C4-2B (cell line): Measurements from ENCODE around the gene BECN2.

Experiments used
- H3K27ac ChIP-seq: fragments of 450-650 bp; 2 replicates; pipeline ENCODE4 v1.5.1; 2017
- ZFX ChIP-seq: fragments of 450-650 bp; IDR thresholded peaks from 2 replicates; pipeline ENCODE4 v1.6.1; 2017
- TF ChIP-seq, protein P1 (sequence below): fragments of 450-650 bp; conservative IDR thresholded peaks from 2 replicates; pipeline ENCODE4 v1.5.1; 2017; ENCODE audit warnings: mild to moderate bottlenecking

Gene BECN2

GRCh38 chr1:242006976-242007375, 49.4 kb downstream of the BECN2 start:
- no peak overlapping the region for H3K27ac ChIP-seq
- TF ChIP-seq, protein P1, sequence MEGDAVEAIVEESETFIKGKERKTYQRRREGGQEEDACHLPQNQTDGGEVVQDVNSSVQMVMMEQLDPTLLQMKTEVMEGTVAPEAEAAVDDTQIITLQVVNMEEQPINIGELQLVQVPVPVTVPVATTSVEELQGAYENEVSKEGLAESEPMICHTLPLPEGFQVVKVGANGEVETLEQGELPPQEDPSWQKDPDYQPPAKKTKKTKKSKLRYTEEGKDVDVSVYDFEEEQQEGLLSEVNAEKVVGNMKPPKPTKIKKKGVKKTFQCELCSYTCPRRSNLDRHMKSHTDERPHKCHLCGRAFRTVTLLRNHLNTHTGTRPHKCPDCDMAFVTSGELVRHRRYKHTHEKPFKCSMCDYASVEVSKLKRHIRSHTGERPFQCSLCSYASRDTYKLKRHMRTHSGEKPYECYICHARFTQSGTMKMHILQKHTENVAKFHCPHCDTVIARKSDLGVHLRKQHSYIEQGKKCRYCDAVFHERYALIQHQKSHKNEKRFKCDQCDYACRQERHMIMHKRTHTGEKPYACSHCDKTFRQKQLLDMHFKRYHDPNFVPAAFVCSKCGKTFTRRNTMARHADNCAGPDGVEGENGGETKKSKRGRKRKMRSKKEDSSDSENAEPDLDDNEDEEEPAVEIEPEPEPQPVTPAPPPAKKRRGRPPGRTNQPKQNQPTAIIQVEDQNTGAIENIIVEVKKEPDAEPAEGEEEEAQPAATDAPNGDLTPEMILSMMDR = no peak
- TF ChIP-seq ZFX = no peak
